Mucosa of descending colon (tissue), 3 donors: ENCODE measurements around the gene PCMTD2. TPM values are rescaled to one million over a fixed set of nuclear protein-coding genes. Genes with fewer than 3 reads are reported as not detected.
"Not testable (repeated sequence)": the region's sequence is repeated elsewhere in the genome, so short reads cannot be mapped to it uniquely, and the experiment has no call there.

Experiments
- ATAC-seq: fragments of 200-7000 bp; cut with Tn5 transposase; one replicate; pipeline ENCODE4 v1.9.1; 2020; ENCODE audit warnings: mild to moderate bottlenecking, moderate library complexity
- DNase-seq, 3 donors: peaks; one replicate each; pipeline ENCODE4 v3.0.0-alpha.2; 2020
- H3K36me3 ChIP-seq: fragments of 200-600 bp; one replicate; pipeline ENCODE4 v1.8.0; 2021; ENCODE audit warnings: low read depth, mild to moderate bottlenecking
- H3K4me1 ChIP-seq: fragments of 200-600 bp; one replicate; pipeline ENCODE4 v1.8.0; 2021; ENCODE audit warnings: low read depth, mild to moderate bottlenecking
- H3K4me3 ChIP-seq: fragments of 200-600 bp; one replicate; pipeline ENCODE4 v1.8.0; 2021; ENCODE audit warnings: mild to moderate bottlenecking
- H3K9me3 ChIP-seq: fragments of 200-600 bp; one replicate; pipeline ENCODE4 v1.8.0; 2021; ENCODE audit warnings: mild to moderate bottlenecking
- intact Hi-C, 2 donors: fragments of 100-400 bp; cut with DNase I in 1 of 2; cut with micrococcal nuclease in 1 of 2; formaldehyde crosslinking; loops; one replicate each; pipeline versions ENCODE4 v1.11.0 to v1.11.1; 2022; cut with DNase I, micrococcal nuclease
- total RNA-seq, 3 donors: library from RNA; stranded (reverse); fragmentation: NEBNext Ultra II Directional in 2 of 3; extraction: Animal tissue kit (Norgen Biotek cat#: 25700) in 2 of 3; gene quantifications; one replicate each; pipeline versions ENCODE4 v1.2.1 to v1.2.4, GENCODE V29; 2021 to 2023
- donor health status: DM: no; HTN: no; CAD: no; lungs with moderate emphysema.
- donor health status: DM: no; HTN: no; CAD: no.
- donor health status: DM: no; HTN: yes; CAD: no.

PCMTD2 gene
- total RNA-seq, 3 donors from 2014 or later, result 31.1 to 47.4 (median 34.9) TPM

- H3K36me3 ChIP-seq, intact Hi-C loops, DNase-seq, H3K4me1 ChIP-seq, ATAC-seq, H3K4me3 ChIP-seq, H3K9me3 ChIP-seq: not testable (repeated sequence)
These were observed 58.2 kb downstream of the PCMTD2 start for GRCh38 chr20:64313761-64314160.

- H3K9me3 ChIP-seq, ATAC-seq, H3K4me1 ChIP-seq, DNase-seq, H3K4me3 ChIP-seq, H3K36me3 ChIP-seq, intact Hi-C loops: not testable (repeated sequence)
These were observed 59.8 kb downstream of the PCMTD2 start for GRCh38 chr20:64315381-64315780.

GRCh38 chr20:64315884-64316283 lies 60.3 kb downstream of the PCMTD2 start:
- ATAC-seq, H3K36me3 ChIP-seq, intact Hi-C loops: not testable (repeated sequence)

GRCh38 chr20:64316415-64317083 lies 61.0 kb downstream of the PCMTD2 start:
- peak in 2 of 3 donors; percentile 31 to 44 for DNase-seq
- H3K36me3 ChIP-seq, H3K9me3 ChIP-seq, H3K4me1 ChIP-seq, intact Hi-C loops, H3K4me3 ChIP-seq: not testable (repeated sequence)
- peak; percentile 24 for ATAC-seq

More at GRCh38 chr20:64315884-64316283, 60.3 kb downstream of the PCMTD2 start:
- H3K4me1 ChIP-seq, DNase-seq, H3K9me3 ChIP-seq, H3K4me3 ChIP-seq: not testable (repeated sequence)

- H3K36me3 ChIP-seq, intact Hi-C loops, H3K9me3 ChIP-seq, DNase-seq, ATAC-seq, H3K4me3 ChIP-seq, H3K4me1 ChIP-seq: not testable (repeated sequence)
These were observed 61.8 kb downstream of the PCMTD2 start for GRCh38 chr20:64317331-64317730.

- DNase-seq, H3K36me3 ChIP-seq, H3K4me1 ChIP-seq, ATAC-seq, H3K4me3 ChIP-seq, H3K9me3 ChIP-seq, intact Hi-C loops: not testable (repeated sequence)
These were observed 62.5 kb downstream of the PCMTD2 start for GRCh38 chr20:64318056-64318455.

GRCh38 chr20:64322031-64322789 lies 66.7 kb downstream of the PCMTD2 start:
- DNase-seq, H3K36me3 ChIP-seq, H3K4me1 ChIP-seq, ATAC-seq, H3K4me3 ChIP-seq, H3K9me3 ChIP-seq, intact Hi-C loops: not testable (repeated sequence)

Other genes starting within 250 kb of the PCMTD2 start
- 1 to 10 TPM; 1.0 to 1.8 (median 1.7) TPM for gene C20orf204, start 219.6 kb upstream of the PCMTD2 start, total RNA-seq
- gene SOX18, start 206.1 kb upstream of the PCMTD2 start, total RNA-seq, result 10 to 100 TPM in 2 of 3 donors, 1 to 10 TPM in 1; 4.7 to 20.0 (median 12.6) TPM
- gene TCEA2, start 192.6 kb upstream of the PCMTD2 start, total RNA-seq, result 10 to 100 TPM in 1 of 3 donors, 1 to 10 TPM in 2; 4.1 to 46.1 (median 9.5) TPM
- gene RGS19, start 176.2 kb upstream of the PCMTD2 start, total RNA-seq, result 1 to 10 TPM; 4.7 to 6.9 (median 6.5) TPM
- gene OPRL1, start 175.7 kb upstream of the PCMTD2 start, total RNA-seq, result under 1 TPM; 0.26 to 0.76 (median 0.39) TPM
- not detected for gene LKAAEAR1, start 171.3 kb upstream of the PCMTD2 start, total RNA-seq
- not detected for gene NPBWR2, start 148.2 kb upstream of the PCMTD2 start, total RNA-seq
- gene MYT1, start 91.3 kb upstream of the PCMTD2 start, total RNA-seq, result under 1 TPM; 0.12 to 0.76 (median 0.14) TPM